ENCODE data around the gene VDR. TPM values are rescaled to one million over a fixed set of nuclear protein-coding genes. Genes with fewer than 3 reads are reported as not detected.
"Not testable (repeated sequence)": the region's sequence is repeated elsewhere in the genome, so short reads cannot be mapped to it uniquely, and the experiment has no call there.

Gene VDR
- total RNA-seq, 1 donor: 32.2 TPM

DNA sequence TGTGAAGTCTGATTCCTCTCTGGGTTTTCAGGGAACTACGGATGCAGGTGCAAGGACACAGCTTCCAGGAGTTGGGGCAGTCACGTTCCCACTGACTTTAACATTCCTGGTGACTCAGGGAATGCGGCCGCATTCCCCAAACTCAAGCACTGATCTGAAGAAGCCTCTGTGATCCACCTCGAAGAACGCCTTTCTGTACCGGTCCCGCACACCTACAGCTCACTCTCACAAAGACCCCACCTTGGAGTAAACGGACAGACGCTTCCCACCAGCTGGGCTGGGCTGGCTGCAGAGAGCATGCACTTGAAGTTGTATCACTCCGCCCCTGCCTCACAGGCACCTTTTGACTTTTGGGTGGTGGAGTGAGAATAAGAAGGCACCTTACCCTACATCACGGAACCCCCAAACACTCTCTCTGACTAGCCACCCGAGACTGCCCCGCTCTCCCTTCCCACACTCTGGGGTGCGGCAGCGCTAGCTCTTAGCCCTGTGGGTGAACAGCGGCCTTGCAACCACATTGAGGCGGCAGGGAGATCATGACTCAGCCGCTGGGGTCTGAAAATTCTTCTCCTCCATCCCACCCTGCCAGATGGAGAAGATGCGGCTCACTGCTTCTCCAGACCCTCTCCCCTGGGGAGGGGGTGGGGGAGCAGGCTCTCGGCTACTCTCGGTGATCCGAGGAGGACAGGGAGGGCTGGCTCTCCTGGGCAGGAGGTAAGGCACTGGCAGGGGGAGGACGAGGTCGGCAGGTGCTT, 61.4 kb downstream of the VDR start:
- H3K27ac ChIP-seq (ENCODE audit: low read depth, low read length): no peak overlapping the region
- no peaks in the 10 kb centered on the region for H3K4me1 ChIP-seq (ENCODE audit: insufficient read depth, low read length)
- TF ChIP-seq, protein P1, sequence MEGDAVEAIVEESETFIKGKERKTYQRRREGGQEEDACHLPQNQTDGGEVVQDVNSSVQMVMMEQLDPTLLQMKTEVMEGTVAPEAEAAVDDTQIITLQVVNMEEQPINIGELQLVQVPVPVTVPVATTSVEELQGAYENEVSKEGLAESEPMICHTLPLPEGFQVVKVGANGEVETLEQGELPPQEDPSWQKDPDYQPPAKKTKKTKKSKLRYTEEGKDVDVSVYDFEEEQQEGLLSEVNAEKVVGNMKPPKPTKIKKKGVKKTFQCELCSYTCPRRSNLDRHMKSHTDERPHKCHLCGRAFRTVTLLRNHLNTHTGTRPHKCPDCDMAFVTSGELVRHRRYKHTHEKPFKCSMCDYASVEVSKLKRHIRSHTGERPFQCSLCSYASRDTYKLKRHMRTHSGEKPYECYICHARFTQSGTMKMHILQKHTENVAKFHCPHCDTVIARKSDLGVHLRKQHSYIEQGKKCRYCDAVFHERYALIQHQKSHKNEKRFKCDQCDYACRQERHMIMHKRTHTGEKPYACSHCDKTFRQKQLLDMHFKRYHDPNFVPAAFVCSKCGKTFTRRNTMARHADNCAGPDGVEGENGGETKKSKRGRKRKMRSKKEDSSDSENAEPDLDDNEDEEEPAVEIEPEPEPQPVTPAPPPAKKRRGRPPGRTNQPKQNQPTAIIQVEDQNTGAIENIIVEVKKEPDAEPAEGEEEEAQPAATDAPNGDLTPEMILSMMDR (IDR thresholded peaks at IDR 0.05; ENCODE audit: extremely low read depth, low read depth, low read length): no peak
- no peaks in the 10 kb centered on the region for H3K9me3 ChIP-seq (ENCODE audit: low read depth, low read length)
- H4K20me1 ChIP-seq (ENCODE audit: insufficient read depth, low read length): peaks cover 6% of the 10 kb centered on the region
- no peak overlapping the region for H2AFZ ChIP-seq (ENCODE audit: low read length)
- H3K4me2 ChIP-seq (ENCODE audit: insufficient read depth, low read length): no peak overlapping the region
- H3K27me3 ChIP-seq (ENCODE audit: insufficient read depth, low read length): no peaks in the 10 kb centered on the region
- H3K4me3 ChIP-seq (ENCODE audit: insufficient read depth, low read length): no peak overlapping the region
- DNase-seq (ENCODE audit: insufficient read length, low spot score, missing footprints): no peak
- H3K36me3 ChIP-seq (ENCODE audit: insufficient read depth, low read length): peaks cover 21% of the 10 kb centered on the region
- H3K79me2 ChIP-seq (ENCODE audit: insufficient read depth, low read length): no peaks in the 10 kb centered on the region

DNA sequence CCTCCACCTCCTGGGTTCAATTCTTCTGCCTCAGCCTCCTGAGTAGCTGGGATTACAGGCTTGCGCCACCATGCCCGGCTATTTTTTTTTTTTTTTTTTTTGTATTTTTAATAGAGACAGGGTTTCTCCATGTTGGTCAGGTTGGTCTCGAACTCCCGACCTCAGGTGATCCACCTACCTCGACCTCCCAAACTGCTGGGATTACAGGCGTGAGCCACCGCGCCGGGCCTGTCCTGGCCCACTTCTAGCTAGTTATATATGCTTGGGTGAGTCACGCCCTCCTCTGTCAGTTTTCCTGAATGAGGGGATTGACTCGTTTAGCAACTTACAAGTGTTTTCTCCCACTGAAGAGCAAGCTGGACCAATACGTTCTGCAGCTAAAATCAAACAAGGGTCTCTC, 62.3 kb downstream of the VDR start:
- H2AFZ ChIP-seq (ENCODE audit: low read length); H3K9me3 ChIP-seq (ENCODE audit: low read depth, low read length); DNase-seq (ENCODE audit: insufficient read length, low spot score, missing footprints); H3K4me2 ChIP-seq (ENCODE audit: insufficient read depth, low read length); H3K4me3 ChIP-seq (ENCODE audit: insufficient read depth, low read length); H3K4me1 ChIP-seq (ENCODE audit: insufficient read depth, low read length); H3K27me3 ChIP-seq (ENCODE audit: insufficient read depth, low read length); H4K20me1 ChIP-seq (ENCODE audit: insufficient read depth, low read length); H3K27ac ChIP-seq (ENCODE audit: low read depth, low read length); H3K79me2 ChIP-seq (ENCODE audit: insufficient read depth, low read length): not testable (repeated sequence)
- peaks cover 21% of the 10 kb centered on the region for H3K36me3 ChIP-seq (ENCODE audit: insufficient read depth, low read length)

- DNase-seq (ENCODE audit: insufficient read length, low spot score, missing footprints): no peak
- Histone ChIP-seq H3K9me3 (ENCODE audit: low read depth, low read length) (no peaks in the 10 kb centered on the region), H2AFZ (ENCODE audit: low read length) (no peak overlapping the region), H3K4me2 (ENCODE audit: insufficient read depth, low read length) (no peak overlapping the region), H3K4me3 (ENCODE audit: insufficient read depth, low read length) (no peak overlapping the region), H3K4me1 (ENCODE audit: insufficient read depth, low read length) (no peaks in the 10 kb centered on the region), H3K36me3 (ENCODE audit: insufficient read depth, low read length) (peaks cover 21% of the 10 kb centered on the region), H4K20me1 (ENCODE audit: insufficient read depth, low read length) (peaks cover 6% of the 10 kb centered on the region), H3K79me2 (ENCODE audit: insufficient read depth, low read length) (no peaks in the 10 kb centered on the region), H3K27ac (ENCODE audit: low read depth, low read length) (no peak overlapping the region), H3K27me3 (ENCODE audit: insufficient read depth, low read length) (no peaks in the 10 kb centered on the region)
- TF ChIP-seq, protein P1 (IDR thresholded peaks at IDR 0.05; ENCODE audit: extremely low read depth, low read depth, low read length): no peak
Measured at GRCh38 chr12:47841910-47842309, 62.9 kb downstream of the VDR start.

GRCh38 chr12:47841501-47841900, 63.3 kb downstream of the VDR start:
- DNase-seq (ENCODE audit: insufficient read length, low spot score, missing footprints): no peak

More at GRCh38 chr12:47841501-47841900, 63.3 kb downstream of the VDR start:
- no peaks in the 10 kb centered on the region for H3K27me3 ChIP-seq (ENCODE audit: insufficient read depth, low read length)
- H3K9me3 ChIP-seq (ENCODE audit: low read depth, low read length): no peaks in the 10 kb centered on the region
- no peaks in the 10 kb centered on the region for H3K79me2 ChIP-seq (ENCODE audit: insufficient read depth, low read length)
- no peak overlapping the region for H3K4me3 ChIP-seq (ENCODE audit: insufficient read depth, low read length)
- no peak overlapping the region for H3K4me2 ChIP-seq (ENCODE audit: insufficient read depth, low read length)
- H3K36me3 ChIP-seq (ENCODE audit: insufficient read depth, low read length): peaks cover 18% of the 10 kb centered on the region
- H3K27ac ChIP-seq (ENCODE audit: low read depth, low read length): no peak overlapping the region
- H2AFZ ChIP-seq (ENCODE audit: low read length): no peak overlapping the region
- peaks cover 6% of the 10 kb centered on the region for H4K20me1 ChIP-seq (ENCODE audit: insufficient read depth, low read length)
- TF ChIP-seq, protein P1 (IDR thresholded peaks at IDR 0.05; ENCODE audit: extremely low read depth, low read depth, low read length): no peak
- no peaks in the 10 kb centered on the region for H3K4me1 ChIP-seq (ENCODE audit: insufficient read depth, low read length)

All from osteoblast (primary cell).